H9 (cell line): ENCODE data around the gene GAL3ST2. TPM values are rescaled to one million over a fixed set of nuclear protein-coding genes. Genes with fewer than 3 reads are reported as not detected.
"Not testable (repeated sequence)": the region's sequence is repeated elsewhere in the genome, so short reads cannot be mapped to it uniquely, and the experiment has no call there.

Source experiments
- DNase-seq: peaks from one replicate; pipeline ENCODE4 v3.0.0-alpha.2; 2017
- H2AFZ ChIP-seq: one replicate; pipeline ENCODE4 v1.6.1; 2013; ENCODE audit warnings: mild to moderate bottlenecking, low read length, control low read depth, moderate library complexity
- H2AK5ac ChIP-seq: 2 replicates; pipeline ENCODE4 v1.6.1; 2013; ENCODE audit warnings: low read length, control low read depth, mixed read lengths; ENCODE audit not compliant: insufficient read length
- H2BK120ac ChIP-seq: one replicate; pipeline ENCODE4 v1.6.1; 2013; ENCODE audit warnings: low read depth, mild to moderate bottlenecking, low read length, control low read depth, inconsistent platforms; ENCODE audit not compliant: poor library complexity, severe bottlenecking
- H2BK12ac ChIP-seq: 2 replicates; pipeline ENCODE4 v1.6.1; 2013; ENCODE audit warnings: low read length, control low read depth, mixed read lengths, low read depth; ENCODE audit not compliant: insufficient read length
- H2BK15ac ChIP-seq: 2 replicates; pipeline ENCODE4 v1.6.1; 2013; ENCODE audit warnings: low read depth, low read length, control low read depth
- H2BK20ac ChIP-seq: one replicate; pipeline ENCODE4 v1.6.1; 2013; ENCODE audit warnings: low read depth, mild to moderate bottlenecking, low read length, control low read depth, inconsistent platforms; ENCODE audit not compliant: poor library complexity, severe bottlenecking
- H2BK5ac ChIP-seq: 2 replicates; pipeline ENCODE4 v1.6.1; 2013; ENCODE audit warnings: low read length, control low read depth, mixed read lengths; ENCODE audit not compliant: insufficient read length
- H3K14ac ChIP-seq: 2 replicates; pipeline ENCODE4 v1.6.1; 2013; ENCODE audit warnings: low read length, control low read depth; ENCODE audit not compliant: insufficient read depth
- H3K18ac ChIP-seq: 2 replicates; pipeline ENCODE4 v1.6.1; 2013; ENCODE audit warnings: low read depth, mild to moderate bottlenecking, mixed read lengths, low read length, control low read depth; ENCODE audit not compliant: insufficient read length
- H3K23ac ChIP-seq: 2 replicates; pipeline ENCODE4 v1.6.1; 2013; ENCODE audit warnings: low read length, control low read depth, mixed read lengths, low read depth; ENCODE audit not compliant: insufficient read length
- H3K23me2 ChIP-seq: 2 replicates; pipeline ENCODE4 v1.6.1; 2013; ENCODE audit warnings: low read depth, mild to moderate bottlenecking, mixed read lengths, low read length, control low read depth; ENCODE audit not compliant: insufficient read length, poor library complexity, severe bottlenecking
- H3K27ac ChIP-seq: 2 replicates; pipeline ENCODE4 v1.5.1; 2013; ENCODE audit warnings: low read length, control low read depth, mixed read lengths, low read depth; ENCODE audit not compliant: insufficient read length
- H3K27me3 ChIP-seq: 2 replicates; pipeline ENCODE4 v1.6.1; 2013; ENCODE audit warnings: low read length, control low read depth, inconsistent platforms; ENCODE audit not compliant: insufficient read depth
- H3K4ac ChIP-seq: 2 replicates; pipeline ENCODE4 v1.6.1; 2013; ENCODE audit warnings: low read depth, mild to moderate bottlenecking, control low read depth, inconsistent platforms, low read length, moderate library complexity
- H3K4me1 ChIP-seq: 2 replicates; pipeline ENCODE4 v1.6.1; 2013; ENCODE audit warnings: low read length, control low read depth, inconsistent platforms; ENCODE audit not compliant: insufficient read depth
- H3K4me2 ChIP-seq: 2 replicates; pipeline ENCODE4 v1.6.1; 2013; ENCODE audit warnings: low read length, control low read depth, mixed read lengths; ENCODE audit not compliant: insufficient read length, insufficient read depth
- H3K56ac ChIP-seq: 2 replicates; pipeline ENCODE4 v1.6.1; 2013; ENCODE audit warnings: low read depth, mild to moderate bottlenecking, mixed read lengths, low read length, control low read depth; ENCODE audit not compliant: insufficient read length
- H3K79me1 ChIP-seq: 2 replicates; pipeline ENCODE4 v1.6.1; 2013; ENCODE audit warnings: low read depth, mild to moderate bottlenecking, moderate library complexity, low read length, control low read depth, inconsistent platforms; ENCODE audit not compliant: insufficient read depth, poor library complexity, severe bottlenecking
- H3K79me2 ChIP-seq: 2 replicates; pipeline ENCODE4 v1.6.1; 2013; ENCODE audit warnings: low read length, control low read depth, inconsistent platforms; ENCODE audit not compliant: insufficient read depth
- H3K9ac ChIP-seq: 2 replicates; pipeline ENCODE4 v1.6.1; 2013; ENCODE audit warnings: low read length, control low read depth, mixed read lengths; ENCODE audit not compliant: insufficient read length; ENCODE audit errors: extremely low read depth
- H3K9me3 ChIP-seq: one replicate; pipeline ENCODE4 v1.6.1; 2013; ENCODE audit warnings: low read depth, low read length, inconsistent platforms; ENCODE audit not compliant: control insufficient read depth
- H3T11ph ChIP-seq: one replicate; pipeline ENCODE4 v1.6.1; 2013; ENCODE audit warnings: mild to moderate bottlenecking, low read length, control low read depth, inconsistent platforms
- H4K20me1 ChIP-seq: one replicate; pipeline ENCODE4 v1.6.1; 2013; ENCODE audit not compliant: control insufficient read depth, insufficient read length, insufficient read depth
- H4K5ac ChIP-seq: 2 replicates; pipeline ENCODE4 v1.6.1; 2013; ENCODE audit warnings: low read depth, mild to moderate bottlenecking, mixed read lengths, low read length, control low read depth; ENCODE audit not compliant: insufficient read length
- H4K8ac ChIP-seq: replicated peaks from 2 replicates; pipeline ENCODE4 v1.6.1; 2013; ENCODE audit warnings: low read length, control low read depth, mixed read lengths, low read depth; ENCODE audit not compliant: insufficient read length
- H4K91ac ChIP-seq: 2 replicates; pipeline ENCODE4 v1.6.1; 2013; ENCODE audit warnings: low read depth, mild to moderate bottlenecking, moderate library complexity, mixed read lengths, low read length, control low read depth; ENCODE audit not compliant: insufficient read length
- H3K27ac Mint-ChIP-seq, 3 experiments: 2 replicates in 2 of 3; 3 replicates in 1 of 3; pipeline ENCODE4 v1.8.0; 2020 to 2021; ENCODE audit warnings: mixed read lengths in 3 of 3, mild to moderate bottlenecking in 1 of 3, moderate library complexity in 1 of 3
- H3K27me3 Mint-ChIP-seq: 2 replicates; pipeline ENCODE4 v1.8.0; 2021; ENCODE audit warnings: low read depth, mild to moderate bottlenecking, moderate library complexity, mixed read lengths
- H3K36me3 Mint-ChIP-seq, 3 experiments: 2 replicates in 2 of 3; 3 replicates in 1 of 3; pipeline ENCODE4 v1.8.0; 2020 to 2021; ENCODE audit warnings: low read depth in 3 of 3, mixed read lengths in 3 of 3; ENCODE audit not compliant: insufficient read depth in 1 of 3
- H3K4me1 Mint-ChIP-seq, 2 experiments: 2 replicates each; pipeline ENCODE4 v1.8.0; 2020; ENCODE audit warnings: mixed read lengths in 2 of 2
- H3K4me3 Mint-ChIP-seq, 2 experiments: 2 replicates in 1 of 2; 3 replicates in 1 of 2; pipeline ENCODE4 v1.8.0; 2020 to 2021; ENCODE audit warnings: mild to moderate bottlenecking in 2 of 2, mixed read lengths in 2 of 2, moderate library complexity in 1 of 2
- H3K9me3 Mint-ChIP-seq, 2 experiments: 2 replicates in 1 of 2; 3 replicates in 1 of 2; pipeline ENCODE4 v1.8.0; 2020; ENCODE audit warnings: mild to moderate bottlenecking in 2 of 2, mixed read lengths in 2 of 2, moderate library complexity in 1 of 2
- WGBS: extraction: QIAGEN DNeasy Blood & Tissue Kit; methylation state at CpG from one replicate; pipeline ENCODE4 v1.1.7; 2013; ENCODE audit warnings: missing lambda C conversion rate, low lambda C conversion rate, mixed read lengths; ENCODE audit not compliant: insufficient read length; ENCODE audit errors: extremely low coverage; 5-methylcytosine and 5-hydroxymethylcytosine counted together
- total RNA-seq: library from RNA; stranded (reverse); gene quantifications from 2 replicates; pipeline ENCODE4 v1.2.1, GENCODE V29; 2021
- TF ChIP-seq, protein P1 (sequence below): fragments of 200-600 bp; sonication (generic); conservative IDR thresholded peaks from 3 replicates; pipeline ENCODE4 v1.8.0; 2021; ENCODE audit warnings: antibody characterized with exemption, mild to moderate bottlenecking

Gene GAL3ST2
- total RNA-seq, 1 experiment from 2014 or later, result 0.33 TPM

DNA sequence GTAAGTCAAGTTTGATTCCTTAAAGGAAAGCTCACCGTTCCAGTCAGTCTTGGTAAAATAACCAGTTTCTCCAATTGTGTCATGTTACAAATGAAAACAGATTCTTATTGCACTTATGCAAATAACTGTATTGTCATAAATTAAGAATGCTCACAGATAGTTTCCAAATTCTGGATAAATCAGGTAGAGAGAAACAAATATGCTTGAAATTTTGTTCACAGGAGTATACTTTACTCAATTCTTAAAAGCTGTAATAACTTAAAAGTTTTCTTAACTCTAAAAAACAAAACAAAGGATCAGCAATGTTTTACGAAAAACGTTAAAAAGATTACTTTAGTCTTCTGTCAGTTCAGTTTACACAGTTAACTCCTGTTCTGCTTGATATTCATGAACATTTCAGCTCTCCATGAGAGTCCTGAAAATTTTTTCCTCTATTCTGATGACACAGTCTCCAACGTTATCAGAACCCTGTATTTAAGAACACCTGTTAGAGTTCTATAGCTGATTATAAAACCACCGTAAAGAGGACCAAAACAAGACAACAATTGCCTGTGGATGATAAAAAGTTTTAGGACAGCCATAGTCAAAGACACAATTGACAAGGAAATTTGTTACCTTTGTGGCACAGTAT is 4.4 kb downstream of the GAL3ST2 start:
- Histone ChIP-seq H3K27me3 (no peaks in the 10 kb centered on the region), H3K27ac (no peak overlapping the region), H3K14ac (no peak overlapping the region), H3K79me2 (no peaks in the 10 kb centered on the region), H2AK5ac (no peak overlapping the region), H3K9me3 (no peaks in the 10 kb centered on the region), H2AFZ (no peak overlapping the region), H3T11ph (no peak overlapping the region), H3K4me2 (no peak overlapping the region), H4K20me1 (no peaks in the 10 kb centered on the region), H2BK12ac (no peak overlapping the region), H3K9ac (no peak overlapping the region), H4K91ac (no peak overlapping the region), H3K79me1 (no peaks in the 10 kb centered on the region), H2BK5ac (no peak overlapping the region), H4K5ac (no peak overlapping the region), H2BK15ac (no peak overlapping the region), H2BK120ac (no peak overlapping the region), H3K23me2 (no peaks in the 10 kb centered on the region), H3K56ac (no peak overlapping the region), H4K8ac (no peak overlapping the region), H2BK20ac (no peak overlapping the region), H3K4ac (no peak overlapping the region), H3K18ac (no peak overlapping the region), H3K23ac (no peak overlapping the region), H3K4me1 (no peaks in the 10 kb centered on the region)
- TF ChIP-seq, protein P1, sequence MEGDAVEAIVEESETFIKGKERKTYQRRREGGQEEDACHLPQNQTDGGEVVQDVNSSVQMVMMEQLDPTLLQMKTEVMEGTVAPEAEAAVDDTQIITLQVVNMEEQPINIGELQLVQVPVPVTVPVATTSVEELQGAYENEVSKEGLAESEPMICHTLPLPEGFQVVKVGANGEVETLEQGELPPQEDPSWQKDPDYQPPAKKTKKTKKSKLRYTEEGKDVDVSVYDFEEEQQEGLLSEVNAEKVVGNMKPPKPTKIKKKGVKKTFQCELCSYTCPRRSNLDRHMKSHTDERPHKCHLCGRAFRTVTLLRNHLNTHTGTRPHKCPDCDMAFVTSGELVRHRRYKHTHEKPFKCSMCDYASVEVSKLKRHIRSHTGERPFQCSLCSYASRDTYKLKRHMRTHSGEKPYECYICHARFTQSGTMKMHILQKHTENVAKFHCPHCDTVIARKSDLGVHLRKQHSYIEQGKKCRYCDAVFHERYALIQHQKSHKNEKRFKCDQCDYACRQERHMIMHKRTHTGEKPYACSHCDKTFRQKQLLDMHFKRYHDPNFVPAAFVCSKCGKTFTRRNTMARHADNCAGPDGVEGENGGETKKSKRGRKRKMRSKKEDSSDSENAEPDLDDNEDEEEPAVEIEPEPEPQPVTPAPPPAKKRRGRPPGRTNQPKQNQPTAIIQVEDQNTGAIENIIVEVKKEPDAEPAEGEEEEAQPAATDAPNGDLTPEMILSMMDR, result no peak
- peaks cover 6 to 24% (median 14%) of the 10 kb centered on the region in 3 experiments; a peak in 6 of 7 replicates for H3K36me3 Mint-ChIP-seq
- no CpG with 5 or more reads among the region's 5 CpGs for WGBS
- no peak for DNase-seq
- peaks cover 10 to 23% of the 10 kb centered on the region in 2 experiments for H3K4me1 Mint-ChIP-seq
- no peak overlapping the region for H3K4me3 Mint-ChIP-seq
- peaks cover 1% of the 10 kb centered on the region; the same call in 1 of the 2 replicates for H3K27me3 Mint-ChIP-seq
- H3K27ac Mint-ChIP-seq, result no peak overlapping the region
- H3K9me3 Mint-ChIP-seq, result peaks cover 52 to 54% of the 10 kb centered on the region in 2 experiments

DNA sequence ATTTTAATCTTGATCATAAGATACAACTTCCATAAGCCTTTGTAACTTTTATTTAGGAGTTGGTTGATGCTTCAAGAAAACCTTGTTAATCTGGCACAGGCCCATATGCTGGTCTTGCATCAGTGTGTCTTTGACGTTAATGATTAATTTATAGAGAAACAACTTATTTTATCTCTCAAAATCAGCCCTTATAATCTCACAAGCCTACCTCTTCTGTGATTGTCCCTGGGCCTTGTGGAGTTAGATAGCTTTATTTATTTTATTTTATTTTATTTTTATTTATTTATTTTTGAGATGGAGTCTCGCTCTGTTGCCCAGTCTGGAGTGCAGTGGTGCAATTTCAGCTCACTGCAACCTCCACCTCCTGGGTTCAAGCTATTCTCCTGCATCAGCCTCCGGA is 5.4 kb downstream of the GAL3ST2 start:
- not testable (repeated sequence) for H3K4me1 ChIP-seq, H3K4me3 Mint-ChIP-seq, H2BK120ac ChIP-seq, H4K5ac ChIP-seq, H3K23ac ChIP-seq, H2BK5ac ChIP-seq, H3K27me3 Mint-ChIP-seq, H2AK5ac ChIP-seq, H3K27me3 ChIP-seq, H2AFZ ChIP-seq, H3K27ac Mint-ChIP-seq, H4K20me1 ChIP-seq, H3K4me2 ChIP-seq, H4K91ac ChIP-seq, H3K79me1 ChIP-seq, H3K9ac ChIP-seq, H2BK15ac ChIP-seq, H3K23me2 ChIP-seq, H3K56ac ChIP-seq, H3K4ac ChIP-seq, H2BK20ac ChIP-seq, H2BK12ac ChIP-seq, H3K27ac ChIP-seq, H4K8ac ChIP-seq, DNase-seq, H3K79me2 ChIP-seq, H3T11ph ChIP-seq, H3K14ac ChIP-seq, H3K9me3 ChIP-seq, H3K18ac ChIP-seq
- Mint-ChIP-seq H3K36me3 (peaks cover 6 to 24% (median 14%) of the 10 kb centered on the region in 3 experiments; a peak in 6 of 7 replicates), H3K4me1 (peaks cover 10 to 20% of the 10 kb centered on the region in 2 experiments), H3K9me3 (peaks cover 55 to 57% of the 10 kb centered on the region in 2 experiments)
- no CpG with 5 or more reads among the region's 3 CpGs for WGBS
